Measurements from ENCODE around the gene CDKAL1.

Gene CDKAL1

GRCh38 chr6:21274851-21275250 is 740.6 kb downstream of the CDKAL1 start:
- no peak for TF ChIP-seq REST (IDR thresholded peaks at IDR 0.05; ENCODE audit: low read depth)
- TF ChIP-seq EGR1 (IDR thresholded peaks at IDR 0.05), result no peak
- no peak for TF ChIP-seq TEAD4 (IDR thresholded peaks at IDR 0.05)
- no peak for TF ChIP-seq USF1 (IDR thresholded peaks at IDR 0.05)
- no peak for TF ChIP-seq FOXM1 (IDR thresholded peaks at IDR 0.05; ENCODE audit: borderline replicate concordance, low read depth)
- TF ChIP-seq CEBPB (IDR thresholded peaks at IDR 0.05), result no peak
- no peak for TF ChIP-seq ZBTB7A (IDR thresholded peaks at IDR 0.05; ENCODE audit: low read depth)
- TF ChIP-seq YY1 (IDR thresholded peaks at IDR 0.05; ENCODE audit: low read depth), result no peak
- TF ChIP-seq TCF12 (IDR thresholded peaks at IDR 0.05; ENCODE audit: low read depth), result no peak

- no peak for TF ChIP-seq MAX (IDR thresholded peaks at IDR 0.05)
- TF ChIP-seq CEBPB (IDR thresholded peaks at IDR 0.05), result no peak
- TF ChIP-seq REST (IDR thresholded peaks at IDR 0.05; ENCODE audit: low read depth), result no peak
- TF ChIP-seq EP300 (IDR thresholded peaks at IDR 0.05; ENCODE audit: borderline replicate concordance), result no peak
- no peak for TF ChIP-seq RAD21 (IDR thresholded peaks at IDR 0.05; ENCODE audit: low read depth)
- TF ChIP-seq ZBTB7A (IDR thresholded peaks at IDR 0.05; ENCODE audit: low read depth), result no peak
- TF ChIP-seq YY1 (IDR thresholded peaks at IDR 0.05; ENCODE audit: low read depth), result no peak
- no peak for TF ChIP-seq USF1 (IDR thresholded peaks at IDR 0.05)
- no peak for TF ChIP-seq TAF1 (IDR thresholded peaks at IDR 0.05; ENCODE audit: low read depth)
- no peak for TF ChIP-seq CREB1 (IDR thresholded peaks at IDR 0.05; ENCODE audit: low read depth)
- no peak for TF ChIP-seq EGR1 (IDR thresholded peaks at IDR 0.05)
- no peak for TF ChIP-seq TEAD4 (IDR thresholded peaks at IDR 0.05)
- TF ChIP-seq FOXM1 (IDR thresholded peaks at IDR 0.05; ENCODE audit: borderline replicate concordance, low read depth), result no peak
- TF ChIP-seq TCF12 (IDR thresholded peaks at IDR 0.05; ENCODE audit: low read depth), result no peak
Observed at GRCh38 chr6:21277601-21278374, 743.5 kb downstream of the CDKAL1 start.

GRCh38 chr6:21278375-21278745 is 744.1 kb downstream of the CDKAL1 start:
- no peak for TF ChIP-seq EP300 (IDR thresholded peaks at IDR 0.05; ENCODE audit: borderline replicate concordance)
- no peak for TF ChIP-seq MAX (IDR thresholded peaks at IDR 0.05)
- no peak for TF ChIP-seq FOXM1 (IDR thresholded peaks at IDR 0.05; ENCODE audit: borderline replicate concordance, low read depth)
- TF ChIP-seq USF1 (IDR thresholded peaks at IDR 0.05), result no peak
- TF ChIP-seq TAF1 (IDR thresholded peaks at IDR 0.05; ENCODE audit: low read depth), result no peak
- TF ChIP-seq NFIC (IDR thresholded peaks at IDR 0.05), result no peak
- TF ChIP-seq CREB1 (IDR thresholded peaks at IDR 0.05; ENCODE audit: low read depth), result no peak
- TF ChIP-seq REST (IDR thresholded peaks at IDR 0.05; ENCODE audit: low read depth), result no peak
- TF ChIP-seq TCF12 (IDR thresholded peaks at IDR 0.05; ENCODE audit: low read depth), result no peak
- no peak for TF ChIP-seq EGR1 (IDR thresholded peaks at IDR 0.05)
- no peak for TF ChIP-seq RAD21 (IDR thresholded peaks at IDR 0.05; ENCODE audit: low read depth)
- no peak for TF ChIP-seq TEAD4 (IDR thresholded peaks at IDR 0.05)
- no peak for TF ChIP-seq ZBTB7A (IDR thresholded peaks at IDR 0.05; ENCODE audit: low read depth)
- no peak for TF ChIP-seq CEBPB (IDR thresholded peaks at IDR 0.05)
- no peak for TF ChIP-seq YY1 (IDR thresholded peaks at IDR 0.05; ENCODE audit: low read depth)

- no peak for TF ChIP-seq ZBTB7A (IDR thresholded peaks at IDR 0.05; ENCODE audit: low read depth)
Observed at GRCh38 chr6:21279619-21280018, 745.4 kb downstream of the CDKAL1 start.
